HepG2 (cell line): Measurements from ENCODE around the gene TMPO. TPM values are rescaled to one million over a fixed set of nuclear protein-coding genes. Genes with fewer than 3 reads are reported as not detected.

Experiments
- ATAC-seq: fragments of 200-7000 bp; cut with Tn5 transposase; 3 replicates; pipeline ENCODE4 v1.9.1; 2020; ENCODE audit warnings: mild to moderate bottlenecking, moderate library complexity
- BruUV-seq: library from RNA; stranded (reverse); fragments of 400-500 nt; replicated peaks from 2 replicates; lab custom pipeline; 2021; lab: Mats Ljungman, UMichigan
- CTCF ChIA-PET: fragments of 300-600 bp; formaldehyde crosslinking; extraction: SDS; loops from one replicate; lab custom pipeline; 2021; ENCODE audit warnings: low total read pairs, inconsistent platforms, low intra/inter-chr PET ratio; lab: Yijun Ruan, JAX
- POLR2A ChIA-PET: fragments of 350-600 bp; sonication (Branson Sonifier 250); formaldehyde crosslinking; loops from one replicate; lab custom pipeline; 2020; ENCODE audit warnings: antibody characterized with exemption, inconsistent platforms; lab: Yijun Ruan, JAX
- DNase-seq: peaks from one replicate; pipeline ENCODE4 v3.0.0-alpha.2; 2015; ENCODE audit warnings: low spot score
- FAIRE-seq: peaks from 3 replicates; lab custom pipeline; 2011; peaks lifted over from hg19 to GRCh38; lab: Jason Lieb, UNC
- H2AFZ ChIP-seq: one replicate; pipeline ENCODE4 v1.6.1; 2011; ENCODE audit warnings: low read length, inconsistent platforms
- H3K27ac ChIP-seq: fragments of 300-600 bp; 3 replicates; pipeline ENCODE4 v1.8.0; 2011; ENCODE audit warnings: mixed run types, mild to moderate bottlenecking, mixed read lengths, low read length, inconsistent platforms; ENCODE audit not compliant: insufficient read depth; ENCODE audit errors: extremely low read length
- H3K27me3 ChIP-seq, 2 experiments: fragments of 200-600 bp in 1 of 2; 2 replicates in 1 of 2; 3 replicates in 1 of 2; pipeline versions ENCODE4 v1.6.0 to v1.8.0; 2011; ENCODE audit warnings: low read length in 2 of 2, mild to moderate bottlenecking in 2 of 2, moderate library complexity in 2 of 2, inconsistent platforms in 1 of 2; ENCODE audit not compliant: insufficient read depth in 2 of 2, control insufficient read depth in 1 of 2
- H3K36me3 ChIP-seq, 2 experiments: fragments of 200-600 bp in 1 of 2; replicated peaks in 1 of 2; 2 replicates in 1 of 2; 3 replicates in 1 of 2; pipeline versions ENCODE4 v1.5.1 to v1.8.0; 2011; ENCODE audit warnings: low read length in 2 of 2, inconsistent platforms in 1 of 2; ENCODE audit not compliant: insufficient read depth in 2 of 2, control insufficient read depth in 1 of 2
- H3K4me1 ChIP-seq: 2 replicates; pipeline ENCODE4 v1.5.1; 2012; ENCODE audit warnings: low read length, inconsistent platforms; ENCODE audit not compliant: insufficient read depth
- H3K4me2 ChIP-seq: 2 replicates; pipeline ENCODE4 v1.6.0; 2011; ENCODE audit warnings: low read depth, low read length, inconsistent platforms
- H3K4me3 ChIP-seq, 3 experiments: fragments of 200-600 bp in 1 of 3; sonication (generic), shearing (Covaris generic) in 1 of 3; replicated peaks in 1 of 3; 2 replicates each; pipeline ENCODE4 v1.5.1; 2011 to 2016; ENCODE audit warnings: low read length in 3 of 3, inconsistent platforms in 2 of 3, low read depth in 2 of 3, mild to moderate bottlenecking in 2 of 3, control low read depth in 1 of 3, mixed read lengths in 1 of 3; ENCODE audit not compliant: insufficient read depth in 1 of 3
- H3K79me2 ChIP-seq: one replicate; pipeline ENCODE4 v1.6.1; 2011; ENCODE audit warnings: low read length, inconsistent platforms; ENCODE audit not compliant: insufficient read depth
- H3K9ac ChIP-seq: 2 replicates; pipeline ENCODE4 v1.6.0; 2011; ENCODE audit warnings: mild to moderate bottlenecking, low read depth, low read length, inconsistent platforms; ENCODE audit not compliant: insufficient read depth
- H3K9me3 ChIP-seq: 2 replicates; pipeline ENCODE4 v1.5.1; 2012; ENCODE audit warnings: mild to moderate bottlenecking, low read length
- H4K20me1 ChIP-seq: 2 replicates; pipeline ENCODE4 v1.6.0; 2011; ENCODE audit warnings: inconsistent platforms, mild to moderate bottlenecking, low read length, moderate library complexity; ENCODE audit not compliant: insufficient read depth
- CSRNP1 ChIP-seq: sonication (generic); formaldehyde crosslinking; IDR thresholded peaks from 2 replicates; pipeline ENCODE4 v1.8.1; 2023; ENCODE audit warnings: mild to moderate bottlenecking, missing genetic modification reagents
- FOSL1 ChIP-seq: sonication (generic); formaldehyde crosslinking; IDR thresholded peaks from 2 replicates; pipeline ENCODE4 v1.9.0; 2021; ENCODE audit warnings: missing genetic modification reagents, borderline replicate concordance
- HIC2 ChIP-seq: sonication (generic); formaldehyde crosslinking; IDR thresholded peaks from 2 replicates; pipeline ENCODE4 v1.9.0; 2022; ENCODE audit warnings: low read depth, missing genetic modification reagents
- HNF4A ChIP-seq: sonication (generic); formaldehyde crosslinking; IDR thresholded peaks from 2 replicates; pipeline ENCODE4 v1.4.0; 2020; ENCODE audit warnings: missing genetic modification reagents
- HOXA5 ChIP-seq: sonication (generic); formaldehyde crosslinking; IDR thresholded peaks from 2 replicates; pipeline ENCODE4 v1.4.0; 2020; ENCODE audit warnings: missing genetic modification reagents
- KDM2A ChIP-seq: sonication (generic); formaldehyde crosslinking; IDR thresholded peaks from 2 replicates; pipeline ENCODE4 v1.4.0; 2020; ENCODE audit warnings: low read depth, missing genetic modification reagents, borderline replicate concordance
- KDM3A ChIP-seq: IDR thresholded peaks from 2 replicates; pipeline ENCODE4 v1.6.1; 2018; ENCODE audit warnings: low read depth, missing compliant biosample characterization
- SIN3A ChIP-seq: IDR thresholded peaks from 2 replicates; pipeline ENCODE4 v1.6.1; 2011; ENCODE audit warnings: low read depth, mild to moderate bottlenecking, control low read depth, low read length, borderline replicate concordance
- SMAD3 ChIP-seq: sonication (generic); formaldehyde crosslinking; IDR thresholded peaks from 2 replicates; pipeline ENCODE4 v1.4.0; 2020; ENCODE audit warnings: missing genetic modification reagents
- TGIF2 ChIP-seq: IDR thresholded peaks from 2 replicates; pipeline ENCODE4 v1.6.1; 2016; ENCODE audit warnings: control low read depth, missing compliant biosample characterization
- ZNF251 ChIP-seq: sonication (generic); formaldehyde crosslinking; IDR thresholded peaks from 2 replicates; pipeline ENCODE4 v1.9.0; 2021; ENCODE audit warnings: mild to moderate bottlenecking, missing genetic modification reagents
- ZNF264 ChIP-seq: sonication (generic); formaldehyde crosslinking; IDR thresholded peaks from 2 replicates; pipeline ENCODE4 v1.4.0; 2020; ENCODE audit warnings: missing genetic modification reagents
- ZNF3 ChIP-seq: IDR thresholded peaks from 2 replicates; pipeline ENCODE4 v1.7.0; 2017; ENCODE audit warnings: inconsistent platforms
- ZNF34 ChIP-seq: sonication (generic); formaldehyde crosslinking; IDR thresholded peaks from 2 replicates; pipeline ENCODE4 v1.4.0; 2020; ENCODE audit warnings: mild to moderate bottlenecking, missing genetic modification reagents, borderline replicate concordance
- ZNF619 ChIP-seq: sonication (generic); formaldehyde crosslinking; IDR thresholded peaks from 2 replicates; pipeline ENCODE4 v1.4.0; 2020; ENCODE audit warnings: mild to moderate bottlenecking, missing genetic modification reagents
- ZSCAN29 ChIP-seq: sonication (generic); formaldehyde crosslinking; conservative IDR thresholded peaks from 2 replicates; pipeline ENCODE4 v1.4.0; 2020; ENCODE audit warnings: mild to moderate bottlenecking, missing genetic modification reagents
- WGBS: methylation state at CpG from one replicate; pipeline ENCODE4 v1.1.6; 2017; ENCODE audit warnings: low lambda C conversion rate; 5-methylcytosine and 5-hydroxymethylcytosine counted together
- in situ Hi-C: cut with HindIII; loops from 2 replicates; pipeline ENCODE4 v1.10.0; 2017; ENCODE audit warnings: low pct_unique_long_range_greater_than_20kb; ENCODE audit not compliant: extremely low pct_ligation_motif_present
- intact Hi-C: fragments of 100-400 bp; cut with micrococcal nuclease; formaldehyde crosslinking; loops from one replicate; pipeline ENCODE4 v1.10.0; 2022; ENCODE audit not compliant: unreplicated experiment
- polyA plus RNA-seq, 8 experiments: library from polyadenylated mRNA; depleted of rRNA in 3 of 8; stranded (reverse) in 7 of 8; unstranded in 1 of 8; fragments of >200 nt; fragmentation: Illumina TruSeq in 4 of 8; extraction: Trizol in 4 of 8; gene quantifications; 2 replicates each; pipeline versions ENCODE4 v1.2.1 to v1.2.3, GENCODE V29; 2011 to 2016; ENCODE audit warnings: low read depth in 4 of 8, missing spikeins in 1 of 8, mixed read lengths in 1 of 8; ENCODE audit not compliant: insufficient read depth in 1 of 8
- total RNA-seq, 5 experiments: library from RNA; depleted of rRNA; stranded (reverse); fragments of >200 nt; fragmentation: Illumina TruSeq; extraction: Trizol; gene quantifications; 2 replicates each; pipeline ENCODE4 v1.2.3, GENCODE V29; 2016; ENCODE audit warnings: low read depth in 1 of 5
- TF ChIP-seq, protein P1 (sequence below): sonication (generic); formaldehyde crosslinking; IDR thresholded peaks from 2 replicates; pipeline ENCODE4 v1.4.0; 2020; ENCODE audit warnings: missing genetic modification reagents, borderline replicate concordance
- TF ChIP-seq, protein P2 (sequence below), 2 experiments: fragments of 450-650 bp in 1 of 2; sonication (generic) in 1 of 2; formaldehyde crosslinking; IDR thresholded peaks; 2 replicates each; pipeline versions ENCODE4 v1.5.0 to v1.8.0; 2020 to 2022; ENCODE audit warnings: mild to moderate bottlenecking in 1 of 2, missing genetic modification reagents in 1 of 2

Gene TMPO
- total and polyA plus RNA-seq, 2 of the 13 experiments (the other 11 are each of a cell fraction or from before 2014, with no cell fraction given), result 24.2 to 167 TPM

GRCh38 chr12:98503592-98504367, 11.6 kb upstream of the TMPO start (continued):
- TF ChIP-seq CSRNP1 (CRISPR knock-in tag) (no peak), KDM3A (CRISPR knock-in tag) (0 out of 2 replicates have a peak, but pooled peaks have one; percentile 52)

GRCh38 chr12:98504368-98504617, 11.1 kb upstream of the TMPO start:
- H3K9me3 ChIP-seq, result no peaks in the 10 kb centered on the region
- H4K20me1 ChIP-seq, result no peaks in the 10 kb centered on the region
- peaks cover 43% of the 10 kb centered on the region for H3K4me1 ChIP-seq
- intact Hi-C loops (loop anchor here (5.0 kb wide), 3 partner anchors 82 to 937 kb away; partner anchors contain the start of gene SLC25A3), in situ Hi-C loops (no loop called here)
- WGBS, result 1% methylated on average over 3 of the region's 3 CpGs
- peak overlapping the region; percentile 99 for H3K27ac ChIP-seq
- peak overlapping the region; percentile 72 to 77 (median 77) for H3K4me3 ChIP-seq
- no peaks in the 10 kb centered on the region for H3K36me3 ChIP-seq
- ChIA-PET CTCF (interaction anchor here (2.0 kb wide), 1 partner anchor 13 kb away, joined by 6 read pairs; no protein-coding TSS in a partner anchor), POLR2A (no interaction called here)
- FAIRE-seq, result no peak
- no peak for DNase-seq
- peak; percentile 6 for ATAC-seq
- peak overlapping the region; percentile 91 for H3K9ac ChIP-seq
- H3K4me2 ChIP-seq, result peak overlapping the region; percentile 69
- TSS peak; percentile 88 for BruUV-seq
- peak overlapping the region; percentile 75 for H2AFZ ChIP-seq
- no peaks in the 10 kb centered on the region for H3K79me2 ChIP-seq
- H3K27me3 ChIP-seq, result no peaks in the 10 kb centered on the region; a peak in 1 of 5 replicates
- TF ChIP-seq FOSL1 (CRISPR knock-in tag) (no peak), HIC2 (CRISPR knock-in tag) (no peak), ZNF251 (CRISPR knock-in tag) (no peak), SIN3A (no peak), ZNF34 (CRISPR knock-in tag) (no peak), ZSCAN29 (CRISPR knock-in tag) (no peak), HOXA5 (CRISPR knock-in tag) (0 out of 2 replicates have a peak, but pooled peaks have one; percentile 1), HNF4A (no peak), ZNF619 (no peak), TGIF2 (CRISPR knock-in tag) (peak; percentile 13; the same call in 1 of the 2 replicates), KDM2A (CRISPR knock-in tag) (no peak), ZNF264 (CRISPR knock-in tag) (peak; percentile 1; the same call in 1 of the 2 replicates), SMAD3 (CRISPR knock-in tag) (no peak), ZNF3 (CRISPR knock-in tag) (no peak)
- TF ChIP-seq, protein P1, sequence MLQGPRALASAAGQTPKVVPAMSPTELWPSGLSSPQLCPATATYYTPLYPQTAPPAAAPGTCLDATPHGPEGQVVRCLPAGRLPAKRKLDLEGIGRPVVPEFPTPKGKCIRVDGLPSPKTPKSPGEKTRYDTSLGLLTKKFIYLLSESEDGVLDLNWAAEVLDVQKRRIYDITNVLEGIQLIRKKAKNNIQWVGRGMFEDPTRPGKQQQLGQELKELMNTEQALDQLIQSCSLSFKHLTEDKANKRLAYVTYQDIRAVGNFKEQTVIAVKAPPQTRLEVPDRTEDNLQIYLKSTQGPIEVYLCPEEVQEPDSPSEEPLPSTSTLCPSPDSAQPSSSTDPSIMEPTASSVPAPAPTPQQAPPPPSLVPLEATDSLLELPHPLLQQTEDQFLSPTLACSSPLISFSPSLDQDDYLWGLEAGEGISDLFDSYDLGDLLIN (CRISPR knock-in tag), result no peak
- TF ChIP-seq, protein P2, sequence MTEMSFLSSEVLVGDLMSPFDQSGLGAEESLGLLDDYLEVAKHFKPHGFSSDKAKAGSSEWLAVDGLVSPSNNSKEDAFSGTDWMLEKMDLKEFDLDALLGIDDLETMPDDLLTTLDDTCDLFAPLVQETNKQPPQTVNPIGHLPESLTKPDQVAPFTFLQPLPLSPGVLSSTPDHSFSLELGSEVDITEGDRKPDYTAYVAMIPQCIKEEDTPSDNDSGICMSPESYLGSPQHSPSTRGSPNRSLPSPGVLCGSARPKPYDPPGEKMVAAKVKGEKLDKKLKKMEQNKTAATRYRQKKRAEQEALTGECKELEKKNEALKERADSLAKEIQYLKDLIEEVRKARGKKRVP (CRISPR knock-in tag; IDR thresholded peaks at IDR 0.05), result peak in 1 of 2 experiments; percentile 2; a peak in 2 of 4 replicates
